Sigmoid colon (tissue), 7 donors: Measurements from ENCODE around the gene ATG13. TPM values are rescaled to one million over a fixed set of nuclear protein-coding genes. Genes with fewer than 3 reads are reported as not detected.

Experiments
- DNase-seq: peaks from one replicate; pipeline ENCODE4 v3.0.0-alpha.2; 2019
- H3K27ac ChIP-seq, 4 donors: fragments of 200-600 bp; sonication (generic); one replicate each; pipeline ENCODE4 v1.5.1; 2016 to 2019; ENCODE audit warnings: mild to moderate bottlenecking in 1 of 4
- H3K27me3 ChIP-seq, 3 donors: fragments of 200-600 bp; sonication (generic); one replicate each; pipeline ENCODE4 v1.5.1; 2019; ENCODE audit warnings: mild to moderate bottlenecking in 1 of 3
- H3K36me3 ChIP-seq, 4 donors: fragments of 200-600 bp; sonication (generic); one replicate each; pipeline ENCODE4 v1.5.1; 2016 to 2019
- H3K4me1 ChIP-seq, 4 donors: fragments of 200-600 bp; sonication (generic); one replicate each; pipeline ENCODE4 v1.5.1; 2017 to 2019
- H3K4me3 ChIP-seq, 4 donors: fragments of 200-600 bp; sonication (generic); one replicate each; pipeline ENCODE4 v1.5.1; 2017 to 2019; ENCODE audit warnings: mild to moderate bottlenecking in 2 of 4, moderate library complexity in 1 of 4
- H3K9me3 ChIP-seq, 4 donors: fragments of 200-600 bp in 3 of 4; sonication (generic) in 3 of 4; one replicate each; pipeline versions ENCODE4 v1.5.1 to v1.6.1; 2013 to 2019
- CTCF ChIP-seq, 4 experiments: fragments of 450-650 bp in 3 of 4; fragments of 200-600 bp in 1 of 4; IDR thresholded peaks; one replicate each; pipeline ENCODE4 v1.5.1; 2016 to 2019; ENCODE audit warnings: antibody characterized with exemption in 4 of 4, mild to moderate bottlenecking in 3 of 4, moderate library complexity in 2 of 4
- EP300 ChIP-seq, 4 donors: sonication (generic); formaldehyde crosslinking; IDR thresholded peaks; one replicate each; pipeline ENCODE4 v1.6.1; 2017; ENCODE audit warnings: antibody characterized with exemption in 4 of 4
- POLR2A ChIP-seq, 2 donors: fragments of 450-650 bp; IDR thresholded peaks; one replicate each; pipeline ENCODE4 v1.6.1; 2016; ENCODE audit warnings: antibody characterized with exemption in 2 of 2, mild to moderate bottlenecking in 2 of 2, moderate library complexity in 2 of 2
- POLR2AphosphoS5 ChIP-seq, 4 donors: sonication (generic); formaldehyde crosslinking; IDR thresholded peaks; one replicate each; pipeline ENCODE4 v1.6.1; 2017; ENCODE audit warnings: antibody characterized with exemption in 4 of 4
- WGBS, 2 donors: extraction: QIAGEN DNeasy Blood & Tissue Kit; methylation state at CpG; one replicate each; pipeline ENCODE4 v1.1.7; 2013; 5-methylcytosine and 5-hydroxymethylcytosine counted together
- intact Hi-C: fragments of 100-400 bp; cut with DNase I; formaldehyde crosslinking; loops from one replicate; pipeline ENCODE4 v1.15.1; 2023
- polyA plus RNA-seq, 3 donors: library from polyadenylated mRNA; stranded (reverse); fragments of 200-250 nt; gene quantifications; one replicate each; pipeline ENCODE4 v1.2.3, GENCODE V29; 2013
- total RNA-seq, 4 donors: library from RNA; depleted of rRNA; stranded (reverse); fragments of >200 nt; gene quantifications; one replicate each; pipeline ENCODE4 v1.1.0, GENCODE V29; 2016
- donor health status: healthy with polysubstance abuse.
- donor health status: Bipolar disorder and iron deficiency.
- donor health status: healthy.

Gene ATG13
- total and polyA plus RNA-seq, 7 donors = 27.6 to 96.4 (median 48.5) TPM

DNA sequence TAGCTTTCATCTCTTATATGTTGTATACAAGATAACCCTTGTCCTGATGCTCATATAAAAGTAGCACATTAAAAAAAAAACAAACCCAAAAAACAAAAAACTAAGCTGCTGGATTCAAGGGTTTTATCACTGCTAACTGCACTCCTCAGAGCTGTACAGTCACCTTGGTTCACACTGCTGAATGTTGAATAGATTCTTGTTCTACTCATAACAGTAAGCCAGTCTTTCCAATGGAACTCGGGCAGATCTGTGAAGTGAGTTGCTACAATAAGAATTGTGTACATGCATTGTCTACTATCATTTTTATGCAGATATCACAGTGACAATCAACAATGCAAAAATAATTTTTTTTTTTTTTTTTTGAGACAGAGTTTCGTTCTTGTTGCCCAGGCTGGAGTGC lies 5.0 kb upstream of the ATG13 start:
- Histone ChIP-seq H3K27me3 (no peaks in the 10 kb centered on the region), H3K27ac (no peak overlapping the region), H3K4me1 (peaks cover 0 to 16% (median 14%) of the 10 kb centered on the region in 4 donors), H3K36me3 (no peaks in the 10 kb centered on the region), H3K4me3 (no peak overlapping the region), H3K9me3 (no peaks in the 10 kb centered on the region)
- TF ChIP-seq POLR2A (IDR thresholded peaks at IDR 0.05) (no peak), CTCF (IDR thresholded peaks at IDR 0.05) (no peak), POLR2AphosphoS5 (IDR thresholded peaks at IDR 0.05) (no peak), EP300 (IDR thresholded peaks at IDR 0.05) (no peak)
- no peak for DNase-seq
- 80 to 89% methylated on average over 2 of the region's 2 CpGs for WGBS, 2 donors
- intact Hi-C loops = loop anchor here (10.0 kb wide), 1 partner anchor 488 kb away; the partner anchor contains the start of gene PHF21A

- intact Hi-C loops = loop anchor here (2.0 to 10.0 kb wide), 3 partner anchors 58 to 491 kb away; partner anchors contain the start of gene PHF21A
- DNase-seq = no peak
- no peaks in the 10 kb centered on the region for H3K27me3 ChIP-seq
- no peaks in the 10 kb centered on the region for H3K9me3 ChIP-seq
- peaks cover 0 to 7% (median 0%) of the 10 kb centered on the region in 4 donors for H3K36me3 ChIP-seq
- no peak overlapping the region for H3K27ac ChIP-seq
- TF ChIP-seq POLR2AphosphoS5 (IDR thresholded peaks at IDR 0.05) (no peak), POLR2A (IDR thresholded peaks at IDR 0.05) (no peak), CTCF (IDR thresholded peaks at IDR 0.05) (no peak), EP300 (IDR thresholded peaks at IDR 0.05) (no peak)
- 96% methylated on average over 7 of the region's 7 CpGs for WGBS, 2 donors
- no peak overlapping the region for H3K4me3 ChIP-seq
- H3K4me1 ChIP-seq = peaks cover 0 to 36% (median 29%) of the 10 kb centered on the region in 4 donors
Observed at GRCh38 chr11:46615756-46616155, 1.6 kb upstream of the ATG13 start.

- no peaks in the 10 kb centered on the region for H3K27me3 ChIP-seq
- H3K4me3 ChIP-seq = peak overlapping the region; percentile 71 to 97 (median 83)
- WGBS, 2 donors = 1 to 4% methylated on average over 15 of the region's 15 CpGs
- H3K36me3 ChIP-seq = peaks cover 0 to 16% (median 0%) of the 10 kb centered on the region in 4 donors
- intact Hi-C loops = loop anchor here (2.0 to 10.0 kb wide), 3 partner anchors 59 to 492 kb away; partner anchors contain the start of gene PHF21A
- H3K9me3 ChIP-seq = no peaks in the 10 kb centered on the region
- peak overlapping the region; percentile 92 to 97 (median 92) for H3K27ac ChIP-seq
- no peak for DNase-seq
- TF ChIP-seq POLR2A (IDR thresholded peaks at IDR 0.05) (peak in 1 of 2 donors; percentile 13), POLR2AphosphoS5 (IDR thresholded peaks at IDR 0.05) (peak in 1 of 4 donors; percentile 62), EP300 (IDR thresholded peaks at IDR 0.05) (no peak), CTCF (IDR thresholded peaks at IDR 0.05) (no peak)
- H3K4me1 ChIP-seq = peaks cover 0 to 36% (median 29%) of the 10 kb centered on the region in 4 donors
Observed at GRCh38 chr11:46616551-46617133, 711 bp upstream of the ATG13 start.

DNA sequence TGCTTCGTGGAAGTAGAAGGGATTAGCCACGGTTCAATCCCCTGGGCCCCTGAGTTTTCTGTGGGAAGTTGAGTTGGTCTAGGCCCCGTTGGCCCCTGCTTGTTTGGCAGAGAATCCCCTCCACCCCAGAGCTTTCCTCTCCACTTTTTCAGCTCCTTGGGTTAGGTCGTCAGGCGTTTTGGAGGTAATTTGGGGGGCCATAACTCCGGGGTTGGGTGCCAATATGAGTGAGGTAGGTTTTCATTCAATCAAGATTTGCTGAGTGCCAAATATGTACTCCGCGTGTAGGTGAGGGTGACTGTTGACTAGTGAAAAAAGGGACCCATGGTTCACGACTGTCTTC lies 590 bp downstream of the ATG13 start:
- H3K36me3 ChIP-seq = peaks cover 0 to 27% (median 0%) of the 10 kb centered on the region in 4 donors
- 1 to 4% methylated on average over 9 of the region's 9 CpGs for WGBS, 2 donors
- H3K4me1 ChIP-seq = peaks cover 0 to 36% (median 29%) of the 10 kb centered on the region in 4 donors
- intact Hi-C loops = loop anchor here (2.0 to 10.0 kb wide), 3 partner anchors 61 to 493 kb away; partner anchors contain the start of gene PHF21A
- TF ChIP-seq POLR2AphosphoS5 (IDR thresholded peaks at IDR 0.05) (no peak), CTCF (IDR thresholded peaks at IDR 0.05) (peak in 1 of 4 experiments; percentile 9)
- H3K9me3 ChIP-seq = no peaks in the 10 kb centered on the region
- no peak for DNase-seq
- peak overlapping the region; percentile 71 to 97 (median 83) for H3K4me3 ChIP-seq
- H3K27me3 ChIP-seq = no peaks in the 10 kb centered on the region
- H3K27ac ChIP-seq = peak overlapping the region; percentile 92 to 97 (median 92)
